ENCODE measurements around the gene CYP27B1.

CYP27B1 gene

DNA sequence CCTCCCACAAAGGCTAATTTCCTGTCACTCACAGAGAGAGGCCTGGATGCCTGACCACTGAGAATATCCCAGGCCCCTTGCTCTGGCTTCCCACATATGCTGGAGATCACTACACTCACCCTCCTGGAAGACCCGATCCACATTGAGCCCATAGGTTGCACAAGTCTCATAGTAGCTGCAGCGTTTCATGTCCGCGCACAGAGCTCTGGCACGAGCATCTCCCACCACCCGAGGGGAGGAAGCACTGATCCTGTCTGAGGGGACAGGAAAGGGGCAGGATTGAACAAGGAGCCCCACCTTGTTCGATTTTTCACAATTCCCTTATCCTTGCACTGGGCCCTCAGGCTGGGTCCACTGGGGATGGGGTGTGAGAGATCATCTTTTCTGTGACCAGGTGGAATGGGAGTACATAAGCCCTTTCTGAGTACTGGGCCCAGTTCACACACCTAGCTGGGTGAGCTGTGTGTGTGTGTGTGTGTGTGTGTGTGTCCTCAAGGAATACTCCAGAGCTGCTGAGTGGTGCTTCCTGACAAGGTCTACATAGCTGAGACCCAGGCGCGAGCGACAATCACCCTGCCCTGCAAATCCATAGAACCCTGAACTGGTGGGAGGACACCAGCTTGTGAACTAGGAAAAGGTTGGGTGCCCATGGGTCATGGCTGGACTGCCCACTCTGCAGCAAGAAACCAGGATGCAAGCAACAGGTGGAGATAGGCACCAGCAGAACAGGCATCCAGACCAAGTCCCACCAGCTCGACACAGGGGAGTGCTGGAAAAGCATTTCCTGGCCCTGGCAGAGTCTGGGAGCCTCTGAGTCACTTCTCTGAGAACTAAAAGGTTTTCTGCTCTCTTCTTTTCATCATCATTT, 33.9 kb downstream of the CYP27B1 start:
- TF ChIP-seq NFIC (IDR thresholded peaks at IDR 0.05): no peak
- no peak for TF ChIP-seq TAF1 (IDR thresholded peaks at IDR 0.05; ENCODE audit: low read depth)
- no peak for TF ChIP-seq RAD21 (IDR thresholded peaks at IDR 0.05; ENCODE audit: low read depth)
- no peak for TF ChIP-seq TCF12 (IDR thresholded peaks at IDR 0.05; ENCODE audit: low read depth)
- TF ChIP-seq EP300 (IDR thresholded peaks at IDR 0.05; ENCODE audit: borderline replicate concordance): no peak
- TF ChIP-seq CREB1 (IDR thresholded peaks at IDR 0.05; ENCODE audit: low read depth): no peak
- TF ChIP-seq, protein P1, sequence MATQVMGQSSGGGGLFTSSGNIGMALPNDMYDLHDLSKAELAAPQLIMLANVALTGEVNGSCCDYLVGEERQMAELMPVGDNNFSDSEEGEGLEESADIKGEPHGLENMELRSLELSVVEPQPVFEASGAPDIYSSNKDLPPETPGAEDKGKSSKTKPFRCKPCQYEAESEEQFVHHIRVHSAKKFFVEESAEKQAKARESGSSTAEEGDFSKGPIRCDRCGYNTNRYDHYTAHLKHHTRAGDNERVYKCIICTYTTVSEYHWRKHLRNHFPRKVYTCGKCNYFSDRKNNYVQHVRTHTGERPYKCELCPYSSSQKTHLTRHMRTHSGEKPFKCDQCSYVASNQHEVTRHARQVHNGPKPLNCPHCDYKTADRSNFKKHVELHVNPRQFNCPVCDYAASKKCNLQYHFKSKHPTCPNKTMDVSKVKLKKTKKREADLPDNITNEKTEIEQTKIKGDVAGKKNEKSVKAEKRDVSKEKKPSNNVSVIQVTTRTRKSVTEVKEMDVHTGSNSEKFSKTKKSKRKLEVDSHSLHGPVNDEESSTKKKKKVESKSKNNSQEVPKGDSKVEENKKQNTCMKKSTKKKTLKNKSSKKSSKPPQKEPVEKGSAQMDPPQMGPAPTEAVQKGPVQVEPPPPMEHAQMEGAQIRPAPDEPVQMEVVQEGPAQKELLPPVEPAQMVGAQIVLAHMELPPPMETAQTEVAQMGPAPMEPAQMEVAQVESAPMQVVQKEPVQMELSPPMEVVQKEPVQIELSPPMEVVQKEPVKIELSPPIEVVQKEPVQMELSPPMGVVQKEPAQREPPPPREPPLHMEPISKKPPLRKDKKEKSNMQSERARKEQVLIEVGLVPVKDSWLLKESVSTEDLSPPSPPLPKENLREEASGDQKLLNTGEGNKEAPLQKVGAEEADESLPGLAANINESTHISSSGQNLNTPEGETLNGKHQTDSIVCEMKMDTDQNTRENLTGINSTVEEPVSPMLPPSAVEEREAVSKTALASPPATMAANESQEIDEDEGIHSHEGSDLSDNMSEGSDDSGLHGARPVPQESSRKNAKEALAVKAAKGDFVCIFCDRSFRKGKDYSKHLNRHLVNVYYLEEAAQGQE (IDR thresholded peaks at IDR 0.05; ENCODE audit: low read depth): no peak
- TF ChIP-seq ZBTB7A (IDR thresholded peaks at IDR 0.05; ENCODE audit: low read depth): no peak
- TF ChIP-seq, protein P2, sequence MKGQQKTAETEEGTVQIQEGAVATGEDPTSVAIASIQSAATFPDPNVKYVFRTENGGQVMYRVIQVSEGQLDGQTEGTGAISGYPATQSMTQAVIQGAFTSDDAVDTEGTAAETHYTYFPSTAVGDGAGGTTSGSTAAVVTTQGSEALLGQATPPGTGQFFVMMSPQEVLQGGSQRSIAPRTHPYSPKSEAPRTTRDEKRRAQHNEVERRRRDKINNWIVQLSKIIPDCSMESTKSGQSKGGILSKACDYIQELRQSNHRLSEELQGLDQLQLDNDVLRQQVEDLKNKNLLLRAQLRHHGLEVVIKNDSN (IDR thresholded peaks at IDR 0.05): no peak
- TF ChIP-seq CEBPB (IDR thresholded peaks at IDR 0.05): no peak
- TF ChIP-seq, protein P3, sequence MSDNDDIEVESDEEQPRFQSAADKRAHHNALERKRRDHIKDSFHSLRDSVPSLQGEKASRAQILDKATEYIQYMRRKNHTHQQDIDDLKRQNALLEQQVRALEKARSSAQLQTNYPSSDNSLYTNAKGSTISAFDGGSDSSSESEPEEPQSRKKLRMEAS (IDR thresholded peaks at IDR 0.05): no peak
- no peak for TF ChIP-seq FOXM1 (IDR thresholded peaks at IDR 0.05; ENCODE audit: borderline replicate concordance, low read depth)
- TF ChIP-seq YY1 (IDR thresholded peaks at IDR 0.05; ENCODE audit: low read depth): no peak
- no peak for TF ChIP-seq EGR1 (IDR thresholded peaks at IDR 0.05)
- no peak for TF ChIP-seq TEAD4 (IDR thresholded peaks at IDR 0.05)

DNA sequence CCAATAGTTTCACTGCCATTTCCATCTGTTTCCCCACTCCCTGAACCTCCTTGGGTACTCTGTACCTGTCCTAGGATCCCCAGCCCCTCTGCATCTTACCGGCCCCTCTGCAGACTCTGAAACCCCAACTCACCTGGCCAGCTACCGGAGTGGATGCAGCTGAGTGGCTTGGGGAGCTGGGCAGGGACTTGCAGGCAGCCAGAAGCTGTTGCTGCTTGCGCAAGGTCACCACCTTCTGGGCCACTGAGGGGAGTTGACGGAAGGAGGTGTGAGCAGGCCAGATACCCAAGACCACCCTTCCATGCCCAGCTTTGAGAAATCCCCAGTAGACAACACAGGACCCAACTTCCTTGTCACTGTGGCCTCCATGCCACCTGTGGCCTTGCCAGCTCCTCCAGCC, 34.6 kb downstream of the CYP27B1 start:
- TF ChIP-seq EGR1 (IDR thresholded peaks at IDR 0.05): no peak
- no peak for TF ChIP-seq ZBTB7A (IDR thresholded peaks at IDR 0.05; ENCODE audit: low read depth)
- no peak for TF ChIP-seq TCF12 (IDR thresholded peaks at IDR 0.05; ENCODE audit: low read depth)
- TF ChIP-seq, protein P1 (IDR thresholded peaks at IDR 0.05; ENCODE audit: low read depth): no peak
- no peak for TF ChIP-seq YY1 (IDR thresholded peaks at IDR 0.05; ENCODE audit: low read depth)
- TF ChIP-seq NFIC (IDR thresholded peaks at IDR 0.05): no peak
- TF ChIP-seq RAD21 (IDR thresholded peaks at IDR 0.05; ENCODE audit: low read depth): no peak
- TF ChIP-seq, protein P3 (IDR thresholded peaks at IDR 0.05): no peak
- TF ChIP-seq, protein P2 (IDR thresholded peaks at IDR 0.05): no peak
- no peak for TF ChIP-seq CEBPB (IDR thresholded peaks at IDR 0.05)
- no peak for TF ChIP-seq TEAD4 (IDR thresholded peaks at IDR 0.05)
- no peak for TF ChIP-seq TAF1 (IDR thresholded peaks at IDR 0.05; ENCODE audit: low read depth)
- TF ChIP-seq CREB1 (IDR thresholded peaks at IDR 0.05; ENCODE audit: low read depth): no peak
- no peak for TF ChIP-seq FOXM1 (IDR thresholded peaks at IDR 0.05; ENCODE audit: borderline replicate concordance, low read depth)
- TF ChIP-seq EP300 (IDR thresholded peaks at IDR 0.05; ENCODE audit: borderline replicate concordance): no peak

DNA sequence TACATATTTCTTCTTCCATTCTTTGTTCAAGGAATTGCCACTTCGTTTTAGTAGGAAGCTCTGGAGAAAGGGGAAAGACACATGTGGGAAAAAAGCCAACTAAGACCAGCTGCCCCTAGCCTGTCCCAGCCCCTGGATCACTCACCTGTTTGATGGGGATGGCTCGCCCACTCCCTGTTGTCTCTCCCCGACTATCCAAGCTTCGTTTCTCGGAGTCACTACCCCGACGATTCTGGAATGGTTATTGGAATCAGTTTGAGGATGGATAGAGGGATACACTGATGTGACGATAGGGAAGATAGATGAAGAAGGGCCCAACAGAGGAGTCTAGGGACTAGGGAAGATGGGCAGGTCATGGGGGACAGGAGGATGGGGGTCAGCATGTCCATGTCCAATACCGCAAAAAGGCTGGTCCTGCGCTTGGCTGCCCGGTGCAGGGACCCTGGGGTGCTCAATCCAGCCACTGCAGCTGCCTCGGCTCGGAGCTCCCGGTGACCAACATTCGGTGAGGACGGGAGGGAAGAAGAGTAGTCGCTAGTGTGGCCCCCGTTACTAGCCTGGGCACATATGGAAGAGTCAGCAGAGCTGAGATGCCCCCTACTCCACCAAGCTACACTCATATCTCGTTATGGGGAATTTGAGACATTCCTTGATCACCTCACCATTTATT, 35.3 kb downstream of the CYP27B1 start:
- TF ChIP-seq, protein P1 (IDR thresholded peaks at IDR 0.05; ENCODE audit: low read depth): no peak
- TF ChIP-seq EGR1 (IDR thresholded peaks at IDR 0.05): no peak
- no peak for TF ChIP-seq EP300 (IDR thresholded peaks at IDR 0.05; ENCODE audit: borderline replicate concordance)
- TF ChIP-seq, protein P2 (IDR thresholded peaks at IDR 0.05): no peak
- no peak for TF ChIP-seq CEBPB (IDR thresholded peaks at IDR 0.05)
- no peak for TF ChIP-seq FOXM1 (IDR thresholded peaks at IDR 0.05; ENCODE audit: borderline replicate concordance, low read depth)
- TF ChIP-seq RAD21 (IDR thresholded peaks at IDR 0.05; ENCODE audit: low read depth): no peak
- TF ChIP-seq CREB1 (IDR thresholded peaks at IDR 0.05; ENCODE audit: low read depth): no peak
- TF ChIP-seq, protein P3 (IDR thresholded peaks at IDR 0.05): no peak
- TF ChIP-seq TAF1 (IDR thresholded peaks at IDR 0.05; ENCODE audit: low read depth): no peak
- TF ChIP-seq TCF12 (IDR thresholded peaks at IDR 0.05; ENCODE audit: low read depth): no peak
- no peak for TF ChIP-seq YY1 (IDR thresholded peaks at IDR 0.05; ENCODE audit: low read depth)
- TF ChIP-seq ZBTB7A (IDR thresholded peaks at IDR 0.05; ENCODE audit: low read depth): no peak
- TF ChIP-seq TEAD4 (IDR thresholded peaks at IDR 0.05): no peak
- no peak for TF ChIP-seq NFIC (IDR thresholded peaks at IDR 0.05)

All from Ishikawa (cell line).